ENCODE results near the gene SIVA1. TPM values are rescaled to one million over a fixed set of nuclear protein-coding genes. Genes with fewer than 3 reads are reported as not detected.

SIVA1 gene
- total and polyA plus RNA-seq, 9 donors: 2.4 to 385 (median 91.6) TPM

GRCh38 chr14:104710071-104710735 is 42.7 kb upstream of the SIVA1 start:
- H3K27ac ChIP-seq: no peak overlapping the region
- intact Hi-C loops (cut with DNase I): no loop called here
- TF ChIP-seq CTCF (IDR thresholded peaks at IDR 0.05) (no peak), EP300 (IDR thresholded peaks at IDR 0.05) (no peak), POLR2A (IDR thresholded peaks at IDR 0.05) (no peak)
- no peaks in the 10 kb centered on the region for H3K27me3 ChIP-seq
- H3K4me3 ChIP-seq: no peak overlapping the region
- no peaks in the 10 kb centered on the region for H3K4me1 ChIP-seq (ENCODE audit: insufficient read depth)
- DNase-seq: no peak
- 90 to 92% (median 91%) methylated on average over 27 to 34 of the region's 34 CpGs for WGBS, 3 donors
- H3K9me3 ChIP-seq: no peaks in the 10 kb centered on the region
- no peaks in the 10 kb centered on the region for H3K36me3 ChIP-seq

GRCh38 chr14:104712881-104713734 is 39.8 kb upstream of the SIVA1 start:
- intact Hi-C loops (cut with DNase I): no loop called here
- Histone ChIP-seq H3K27ac (no peak overlapping the region), H3K36me3 (no peaks in the 10 kb centered on the region)

GRCh38 chr14:104714066-104714465 is 38.9 kb upstream of the SIVA1 start:
- Histone ChIP-seq H3K27ac (no peak overlapping the region), H3K27me3 (no peaks in the 10 kb centered on the region), H3K9me3 (no peaks in the 10 kb centered on the region), H3K4me1 (ENCODE audit: insufficient read depth) (no peaks in the 10 kb centered on the region), H3K36me3 (no peaks in the 10 kb centered on the region), H3K4me3 (no peak overlapping the region)
- intact Hi-C loops (cut with DNase I): no loop called here
- 85 to 90% (median 88%) methylated on average over 14 to 16 of the region's 16 CpGs for WGBS, 3 donors
- no peak for TF ChIP-seq POLR2A (IDR thresholded peaks at IDR 0.05)
- TF ChIP-seq EP300 (IDR thresholded peaks at IDR 0.05): no peak
- no peak for TF ChIP-seq CTCF (IDR thresholded peaks at IDR 0.05)
- DNase-seq: no peak

More at GRCh38 chr14:104712881-104713734, 39.8 kb upstream of the SIVA1 start:
- Histone ChIP-seq H3K4me3 (no peak overlapping the region), H3K9me3 (no peaks in the 10 kb centered on the region), H3K4me1 (ENCODE audit: insufficient read depth) (no peaks in the 10 kb centered on the region), H3K27me3 (no peaks in the 10 kb centered on the region)
- WGBS, 3 donors: 87 to 90% (median 89%) methylated on average over 32 to 40 of the region's 40 CpGs
- no peak for TF ChIP-seq POLR2A (IDR thresholded peaks at IDR 0.05)
- no peak for TF ChIP-seq CTCF (IDR thresholded peaks at IDR 0.05)
- TF ChIP-seq EP300 (IDR thresholded peaks at IDR 0.05): no peak
- no peak for DNase-seq

- Histone ChIP-seq H3K9me3 (no peaks in the 10 kb centered on the region), H3K27ac (no peak overlapping the region), H3K27me3 (no peaks in the 10 kb centered on the region), H3K36me3 (no peaks in the 10 kb centered on the region), H3K4me3 (no peak overlapping the region), H3K4me1 (ENCODE audit: insufficient read depth) (no peaks in the 10 kb centered on the region)
- 90 to 94% (median 93%) methylated on average over 31 of the region's 31 CpGs for WGBS, 3 donors
- TF ChIP-seq CTCF (IDR thresholded peaks at IDR 0.05) (no peak), POLR2A (IDR thresholded peaks at IDR 0.05) (no peak), EP300 (IDR thresholded peaks at IDR 0.05) (no peak)
- intact Hi-C loops (cut with DNase I): no loop called here
- no peak for DNase-seq
Observed at GRCh38 chr14:104714681-104715080, 38.3 kb upstream of the SIVA1 start.
